GM21381 (cell line): ENCODE results near the gene KRT8.

ENCODE experiments used
- ATAC-seq: cut with Tn5 transposase; IDR thresholded peaks from one replicate; pipeline ENCODE4 v1.9.1; 2021; ENCODE audit warnings: mild to moderate bottlenecking, moderate library complexity; ENCODE audit not compliant: unreplicated experiment

KRT8 gene

DNA sequence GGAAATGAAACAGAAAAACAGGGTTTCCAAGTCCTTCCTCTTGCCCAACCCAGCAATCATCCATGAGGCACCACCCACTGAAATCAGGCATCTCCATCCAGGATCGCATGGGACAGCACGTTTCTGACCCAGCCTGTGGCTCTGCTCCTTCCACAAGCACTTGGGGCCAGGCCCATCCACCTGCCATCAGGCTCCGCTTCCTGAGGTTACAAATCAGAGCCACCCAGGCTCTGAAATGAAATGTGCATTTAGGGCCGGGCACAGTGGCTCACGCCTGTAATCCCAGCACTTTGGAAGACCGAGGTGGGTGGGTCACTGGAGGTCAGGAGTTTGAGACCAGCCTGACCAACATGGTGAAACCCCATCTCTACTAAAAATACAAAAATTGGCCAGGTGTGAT is 55.4 kb downstream of the KRT8 start:
- ATAC-seq = no peak

GRCh38 chr12:52848661-52849255 is 56.1 kb downstream of the KRT8 start, which contains the start of gene KRT78:
Gene KRT78, minus strand, starts transcription at chr12:52848994. Its CDS starts 64 bp downstream, at chr12:52848930.
- no peak for ATAC-seq

- no peak for ATAC-seq
These were observed 57.4 kb downstream of the KRT8 start for GRCh38 chr12:52847335-52848102.
